KBM-7 (cell line): ENCODE results near the gene A3GALT2.

Experiments
- DNase-seq: peaks from one replicate; pipeline ENCODE4 v3.0.0-alpha.2; 2015
- in situ Hi-C: fragments of 300-500 bp; cut with MboI; formaldehyde crosslinking; loops from 2 replicates; pipeline ENCODE4 v1.14.3; 2020; ENCODE audit warnings: low sequenced_read_pairs, low pct_unique_long_range_greater_than_20kb, mixed read lengths

Gene A3GALT2

GRCh38 chr1:33336580-33336979 lies 15.7 kb upstream of the A3GALT2 start:
- in situ Hi-C loops: no loop called here
- no peak for DNase-seq

GRCh38 chr1:33335020-33335419 lies 14.1 kb upstream of the A3GALT2 start:
- peak; percentile 64 for DNase-seq

GRCh38 chr1:33334081-33334552 lies 13.2 kb upstream of the A3GALT2 start:
- in situ Hi-C loops: no loop called here
- DNase-seq: no peak

More at GRCh38 chr1:33335020-33335419, 14.1 kb upstream of the A3GALT2 start:
- in situ Hi-C loops: no loop called here

- in situ Hi-C loops: no loop called here
- no peak for DNase-seq
These were observed 12.0 kb upstream of the A3GALT2 start for GRCh38 chr1:33332881-33333280.

- in situ Hi-C loops: no loop called here
- no peak for DNase-seq
These were observed 11.5 kb upstream of the A3GALT2 start for GRCh38 chr1:33332357-33332789.

GRCh38 chr1:33331444-33332356 lies 10.8 kb upstream of the A3GALT2 start:
- no peak for DNase-seq
- in situ Hi-C loops: no loop called here

GRCh38 chr1:33330906-33331305 lies 10.0 kb upstream of the A3GALT2 start:
- in situ Hi-C loops: no loop called here
- no peak for DNase-seq

- in situ Hi-C loops: no loop called here
These were observed 9.5 kb upstream of the A3GALT2 start for GRCh38 chr1:33330361-33330890.

GRCh38 chr1:33329600-33330305 lies 8.9 kb upstream of the A3GALT2 start:
- in situ Hi-C loops: no loop called here

More at GRCh38 chr1:33330361-33330890, 9.5 kb upstream of the A3GALT2 start:
- DNase-seq: no peak

GRCh38 chr1:33328817-33329216 lies 7.9 kb upstream of the A3GALT2 start:
- in situ Hi-C loops: no loop called here

More at GRCh38 chr1:33329600-33330305, 8.9 kb upstream of the A3GALT2 start:
- no peak for DNase-seq

GRCh38 chr1:33327587-33328325 lies 6.9 kb upstream of the A3GALT2 start:
- DNase-seq: no peak
- in situ Hi-C loops: no loop called here

More at GRCh38 chr1:33328817-33329216, 7.9 kb upstream of the A3GALT2 start:
- no peak for DNase-seq

- no peak for DNase-seq
- in situ Hi-C loops: no loop called here
These were observed 5.9 kb upstream of the A3GALT2 start for GRCh38 chr1:33326785-33327184.

- no peak for DNase-seq
- in situ Hi-C loops: no loop called here
These were observed 4.0 kb upstream of the A3GALT2 start for GRCh38 chr1:33324677-33325575.

GRCh38 chr1:33323663-33324477 lies 3.0 kb upstream of the A3GALT2 start:
- in situ Hi-C loops: no loop called here
- DNase-seq: no peak

- no peak for DNase-seq
- in situ Hi-C loops: no loop called here
These were observed 2.1 kb upstream of the A3GALT2 start for GRCh38 chr1:33322870-33323585.

GRCh38 chr1:33322109-33322508 lies 1.2 kb upstream of the A3GALT2 start:
- DNase-seq: no peak
- in situ Hi-C loops: no loop called here

GRCh38 chr1:33321178-33321577 lies 280 bp upstream of the A3GALT2 start:
- DNase-seq: no peak
- in situ Hi-C loops: no loop called here
